SU-DHL-6 (cell line): ENCODE results near the gene USP47.

Experiments used
- H2AFZ ChIP-seq: fragments of 200-600 bp; sonication (generic); 2 replicates; pipeline ENCODE4 v1.6.1; 2014; ENCODE audit warnings: low read depth, mild to moderate bottlenecking, moderate library complexity, mixed read lengths, antibody characterized with exemption, low read length; ENCODE audit not compliant: severe bottlenecking
- H3F3A ChIP-seq: fragments of 200-600 bp; shearing (Covaris generic); 2 replicates; pipeline ENCODE4 v1.6.0; 2016; ENCODE audit warnings: antibody characterized with exemption, mild to moderate bottlenecking; ENCODE audit not compliant: insufficient read depth
- H3K27ac ChIP-seq: fragments of 200-600 bp; sonication (generic); 2 replicates; pipeline ENCODE4 v1.5.1; 2016; ENCODE audit warnings: low read depth, mild to moderate bottlenecking, low read length, moderate library complexity, mixed read lengths
- H3K27me3 ChIP-seq: fragments of 200-600 bp; sonication (generic), shearing (Covaris generic); 2 replicates; pipeline ENCODE4 v1.6.0; 2014; ENCODE audit warnings: mild to moderate bottlenecking, low read length
- H3K36me3 ChIP-seq: fragments of 200-600 bp; sonication (generic); 2 replicates; pipeline ENCODE4 v1.6.1; 2014; ENCODE audit warnings: mild to moderate bottlenecking, low read length, mixed read lengths
- H3K4me2 ChIP-seq: fragments of 300-600, 200-600 bp; shearing (Covaris generic), sonication (generic); 2 replicates; pipeline ENCODE4 v1.6.0; 2014; ENCODE audit warnings: low read length, low read depth, mild to moderate bottlenecking; ENCODE audit not compliant: poor library complexity, severe bottlenecking
- H3K4me3 ChIP-seq: fragments of 200-600 bp; sonication (generic); 2 replicates; pipeline ENCODE4 v1.5.1; 2014; ENCODE audit warnings: antibody characterized with exemption, low read length, mild to moderate bottlenecking, mixed read lengths; ENCODE audit not compliant: insufficient read depth, poor library complexity, severe bottlenecking
- H3K79me2 ChIP-seq: fragments of 200-600 bp; sonication (generic); 2 replicates; pipeline ENCODE4 v1.6.1; 2014; ENCODE audit warnings: mild to moderate bottlenecking, low read length, moderate library complexity; ENCODE audit not compliant: insufficient read depth
- H3K9ac ChIP-seq: fragments of 200-600 bp; sonication (generic); 2 replicates; pipeline ENCODE4 v1.7.0; 2014; ENCODE audit warnings: mild to moderate bottlenecking, low read length
- H3K9me2 ChIP-seq: fragments of 200-600 bp; sonication (generic); replicated peaks from 2 replicates; pipeline ENCODE4 v1.6.1; 2014; ENCODE audit warnings: low read length; ENCODE audit not compliant: insufficient read depth
- H3K9me3 ChIP-seq: fragments of 200-600 bp; sonication (generic); 2 replicates; pipeline ENCODE4 v1.6.1; 2014; ENCODE audit warnings: low read length, mixed read lengths; ENCODE audit not compliant: insufficient read depth
- H4K20me1 ChIP-seq: fragments of 200-600 bp; sonication (generic); 2 replicates; pipeline ENCODE4 v1.6.1; 2014; ENCODE audit warnings: low read depth, mild to moderate bottlenecking, antibody characterized with exemption, low read length, moderate library complexity, mixed read lengths
- EZH2phosphoT487 ChIP-seq: fragments of 200-600 bp; sonication (generic), shearing (Covaris generic); conservative IDR thresholded peaks from 2 replicates; pipeline ENCODE4 v1.6.1; 2018; ENCODE audit warnings: mild to moderate bottlenecking, antibody characterized with exemption, low read length, moderate library complexity, mixed read lengths
- TF ChIP-seq, protein P1 (sequence below): fragments of 200-600 bp; sonication (generic); IDR thresholded peaks from one replicate; pipeline ENCODE4 v1.5.1; 2017; ENCODE audit warnings: antibody characterized with exemption, mild to moderate bottlenecking, low read length, moderate library complexity; ENCODE audit not compliant: insufficient read depth, poor library complexity, severe bottlenecking

Gene USP47

DNA sequence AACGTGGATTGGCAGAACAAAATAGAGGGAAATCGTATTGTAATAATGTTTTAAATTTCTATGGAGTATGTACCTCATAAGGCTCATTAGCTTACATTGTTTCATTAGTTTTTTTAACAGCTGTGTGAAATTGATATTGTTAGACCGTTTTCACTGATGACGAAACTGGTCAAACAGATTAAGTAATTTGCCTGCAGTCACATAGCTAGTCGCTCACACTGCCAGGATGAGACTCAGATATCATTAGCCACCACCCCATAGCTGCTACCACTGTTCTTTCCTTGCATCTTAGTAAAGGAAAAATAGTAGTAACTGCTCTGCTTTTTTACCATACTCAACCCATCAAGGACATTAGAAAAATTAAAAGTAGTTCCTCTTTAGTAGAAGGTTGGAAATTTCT, 102.7 kb downstream of the USP47 start:
- Histone ChIP-seq H3K36me3 (peaks cover 17% of the 10 kb centered on the region), H3K4me3 (no peak overlapping the region), H4K20me1 (no peaks in the 10 kb centered on the region), H3K79me2 (no peaks in the 10 kb centered on the region), H3K9me3 (no peaks in the 10 kb centered on the region), H3K4me2 (no peak overlapping the region), H3K9me2 (no peaks in the 10 kb centered on the region), H3K9ac (no peak overlapping the region), H3K27ac (no peak overlapping the region), H2AFZ (no peak overlapping the region), H3F3A (no peaks in the 10 kb centered on the region), H3K27me3 (no peaks in the 10 kb centered on the region)
- TF ChIP-seq, protein P1, sequence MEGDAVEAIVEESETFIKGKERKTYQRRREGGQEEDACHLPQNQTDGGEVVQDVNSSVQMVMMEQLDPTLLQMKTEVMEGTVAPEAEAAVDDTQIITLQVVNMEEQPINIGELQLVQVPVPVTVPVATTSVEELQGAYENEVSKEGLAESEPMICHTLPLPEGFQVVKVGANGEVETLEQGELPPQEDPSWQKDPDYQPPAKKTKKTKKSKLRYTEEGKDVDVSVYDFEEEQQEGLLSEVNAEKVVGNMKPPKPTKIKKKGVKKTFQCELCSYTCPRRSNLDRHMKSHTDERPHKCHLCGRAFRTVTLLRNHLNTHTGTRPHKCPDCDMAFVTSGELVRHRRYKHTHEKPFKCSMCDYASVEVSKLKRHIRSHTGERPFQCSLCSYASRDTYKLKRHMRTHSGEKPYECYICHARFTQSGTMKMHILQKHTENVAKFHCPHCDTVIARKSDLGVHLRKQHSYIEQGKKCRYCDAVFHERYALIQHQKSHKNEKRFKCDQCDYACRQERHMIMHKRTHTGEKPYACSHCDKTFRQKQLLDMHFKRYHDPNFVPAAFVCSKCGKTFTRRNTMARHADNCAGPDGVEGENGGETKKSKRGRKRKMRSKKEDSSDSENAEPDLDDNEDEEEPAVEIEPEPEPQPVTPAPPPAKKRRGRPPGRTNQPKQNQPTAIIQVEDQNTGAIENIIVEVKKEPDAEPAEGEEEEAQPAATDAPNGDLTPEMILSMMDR, result no peak
- TF ChIP-seq EZH2phosphoT487, result no peak

DNA sequence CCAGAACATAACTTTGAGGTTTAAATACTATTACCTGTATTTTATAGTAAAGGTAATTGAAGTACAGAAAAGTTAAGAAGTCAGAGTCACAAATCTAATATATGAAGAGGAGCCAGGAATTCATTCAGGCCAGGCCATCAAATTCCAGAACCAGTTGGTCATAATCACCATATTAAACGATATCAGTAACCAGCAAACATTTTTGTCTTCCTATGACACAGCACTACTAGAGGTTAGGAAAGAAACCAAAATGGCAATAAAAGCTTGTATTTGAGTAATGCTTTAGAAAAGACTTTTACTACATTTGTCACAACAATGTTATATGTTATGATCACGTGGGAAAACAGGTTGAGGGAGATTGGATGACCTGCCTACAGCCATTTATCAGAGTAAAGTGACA, 104.4 kb downstream of the USP47 start:
- Histone ChIP-seq H3K9ac (no peak overlapping the region), H3K36me3 (peaks cover 16% of the 10 kb centered on the region), H3K4me3 (no peak overlapping the region), H4K20me1 (no peaks in the 10 kb centered on the region), H3K27me3 (no peaks in the 10 kb centered on the region), H3K9me3 (no peaks in the 10 kb centered on the region), H3K79me2 (no peaks in the 10 kb centered on the region), H2AFZ (no peak overlapping the region), H3K9me2 (no peaks in the 10 kb centered on the region), H3K27ac (no peak overlapping the region), H3K4me2 (no peak overlapping the region), H3F3A (no peaks in the 10 kb centered on the region)
- TF ChIP-seq EZH2phosphoT487, result no peak
- TF ChIP-seq, protein P1, result no peak

DNA sequence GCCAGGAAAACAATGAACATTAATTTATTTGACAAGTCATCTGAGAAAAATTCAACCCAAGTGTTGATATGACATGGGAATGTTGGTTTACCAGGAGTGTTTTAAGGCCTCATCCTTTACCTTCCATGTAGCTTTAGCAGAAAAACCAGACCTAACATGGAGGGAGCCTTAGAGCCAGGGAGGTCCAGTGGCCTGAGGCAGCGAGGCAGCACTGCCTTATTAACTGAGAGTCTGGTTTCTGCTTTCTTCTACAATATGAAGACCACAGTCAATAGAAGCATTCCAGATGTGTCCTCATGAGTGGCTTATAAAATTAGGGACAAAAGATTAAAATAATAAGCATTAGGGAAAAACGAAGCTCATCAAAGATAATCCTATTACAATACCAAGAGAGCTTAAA, 105.1 kb downstream of the USP47 start:
- Histone ChIP-seq H3K36me3 (peaks cover 16% of the 10 kb centered on the region), H3K9me3 (no peaks in the 10 kb centered on the region), H3K4me3 (no peak overlapping the region), H3K79me2 (no peaks in the 10 kb centered on the region), H3K9me2 (no peaks in the 10 kb centered on the region), H3K27ac (no peak overlapping the region), H3K9ac (no peak overlapping the region), H2AFZ (no peak overlapping the region), H3K27me3 (no peaks in the 10 kb centered on the region), H4K20me1 (no peaks in the 10 kb centered on the region), H3F3A (no peaks in the 10 kb centered on the region), H3K4me2 (no peak overlapping the region)
- no peak for TF ChIP-seq EZH2phosphoT487
- TF ChIP-seq, protein P1, result no peak
